ENCODE data around the gene TENM4.

Gene TENM4

DNA sequence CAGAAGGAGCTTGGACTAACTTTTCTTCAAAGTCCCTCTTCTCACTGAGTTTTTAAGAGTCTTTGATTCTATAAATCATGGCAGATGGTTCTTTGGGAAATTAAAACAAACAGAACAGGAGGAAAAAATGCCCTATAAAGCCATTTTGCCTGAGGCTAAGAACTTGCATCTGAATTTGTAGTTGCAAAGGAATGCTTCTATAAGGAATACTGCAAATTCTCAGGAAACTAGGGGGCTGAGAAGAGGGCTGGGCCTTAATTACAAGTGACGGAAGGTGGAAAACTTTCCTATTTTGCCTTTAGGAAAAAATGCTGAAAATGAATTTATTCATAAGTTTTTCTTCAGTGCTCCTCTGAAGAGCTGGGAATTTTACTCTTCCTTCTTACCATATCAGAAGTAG, 776.2 kb downstream of the TENM4 start:
- TF ChIP-seq, protein P1, sequence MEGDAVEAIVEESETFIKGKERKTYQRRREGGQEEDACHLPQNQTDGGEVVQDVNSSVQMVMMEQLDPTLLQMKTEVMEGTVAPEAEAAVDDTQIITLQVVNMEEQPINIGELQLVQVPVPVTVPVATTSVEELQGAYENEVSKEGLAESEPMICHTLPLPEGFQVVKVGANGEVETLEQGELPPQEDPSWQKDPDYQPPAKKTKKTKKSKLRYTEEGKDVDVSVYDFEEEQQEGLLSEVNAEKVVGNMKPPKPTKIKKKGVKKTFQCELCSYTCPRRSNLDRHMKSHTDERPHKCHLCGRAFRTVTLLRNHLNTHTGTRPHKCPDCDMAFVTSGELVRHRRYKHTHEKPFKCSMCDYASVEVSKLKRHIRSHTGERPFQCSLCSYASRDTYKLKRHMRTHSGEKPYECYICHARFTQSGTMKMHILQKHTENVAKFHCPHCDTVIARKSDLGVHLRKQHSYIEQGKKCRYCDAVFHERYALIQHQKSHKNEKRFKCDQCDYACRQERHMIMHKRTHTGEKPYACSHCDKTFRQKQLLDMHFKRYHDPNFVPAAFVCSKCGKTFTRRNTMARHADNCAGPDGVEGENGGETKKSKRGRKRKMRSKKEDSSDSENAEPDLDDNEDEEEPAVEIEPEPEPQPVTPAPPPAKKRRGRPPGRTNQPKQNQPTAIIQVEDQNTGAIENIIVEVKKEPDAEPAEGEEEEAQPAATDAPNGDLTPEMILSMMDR (conservative IDR thresholded peaks at IDR 0.05; ENCODE audit: low read depth, low read length), result no peak
- H3K4me3 ChIP-seq (ENCODE audit: low read depth, low read length), result no peak overlapping the region
- no peak for DNase-seq (ENCODE audit: low read depth)

DNA sequence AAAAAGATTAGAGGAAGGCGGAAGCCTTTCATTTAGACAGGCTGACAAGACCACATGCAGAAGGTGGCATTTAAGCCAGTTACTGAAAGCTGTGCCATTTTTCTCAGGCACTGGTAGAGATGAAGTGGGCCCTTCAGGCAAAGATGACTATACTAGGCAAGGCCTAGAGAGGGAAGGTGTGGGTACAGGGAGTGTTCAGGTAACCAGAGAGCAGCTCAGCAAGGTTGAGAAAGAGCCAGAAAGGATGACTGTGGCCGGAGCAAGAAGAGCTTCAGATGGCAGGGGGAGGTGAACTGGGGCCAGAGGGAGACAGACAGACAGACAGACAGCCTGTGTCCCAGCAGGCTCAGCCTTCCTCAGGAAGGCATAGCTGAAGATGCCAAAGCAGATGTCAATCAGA, 778.0 kb downstream of the TENM4 start:
- TF ChIP-seq, protein P1 (conservative IDR thresholded peaks at IDR 0.05; ENCODE audit: low read depth, low read length), result no peak
- H3K4me3 ChIP-seq (ENCODE audit: low read depth, low read length), result no peak overlapping the region
- no peak for DNase-seq (ENCODE audit: low read depth)

DNA sequence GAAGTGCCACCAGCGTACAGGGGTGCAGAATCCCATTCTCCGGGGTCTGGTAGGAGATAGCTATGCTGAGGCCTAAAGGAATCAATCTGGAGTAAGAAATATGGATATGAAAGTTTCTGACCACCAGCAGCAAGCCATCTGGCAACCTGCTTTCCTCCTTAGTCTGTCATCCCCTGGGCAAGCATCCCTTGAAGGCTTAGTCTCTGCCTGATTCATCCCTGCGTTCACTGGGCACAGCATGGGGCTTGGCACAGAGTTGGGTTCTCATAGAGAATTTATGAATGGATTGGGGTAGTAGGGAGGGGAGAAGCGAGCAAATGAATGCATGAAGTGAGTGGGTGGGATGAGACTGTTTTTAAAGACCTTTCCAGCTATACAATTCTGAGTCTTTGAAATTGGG, 780.4 kb downstream of the TENM4 start:
- TF ChIP-seq, protein P1 (conservative IDR thresholded peaks at IDR 0.05; ENCODE audit: low read depth, low read length), result no peak
- no peak for DNase-seq (ENCODE audit: low read depth)
- H3K4me3 ChIP-seq (ENCODE audit: low read depth, low read length), result no peak overlapping the region

DNA sequence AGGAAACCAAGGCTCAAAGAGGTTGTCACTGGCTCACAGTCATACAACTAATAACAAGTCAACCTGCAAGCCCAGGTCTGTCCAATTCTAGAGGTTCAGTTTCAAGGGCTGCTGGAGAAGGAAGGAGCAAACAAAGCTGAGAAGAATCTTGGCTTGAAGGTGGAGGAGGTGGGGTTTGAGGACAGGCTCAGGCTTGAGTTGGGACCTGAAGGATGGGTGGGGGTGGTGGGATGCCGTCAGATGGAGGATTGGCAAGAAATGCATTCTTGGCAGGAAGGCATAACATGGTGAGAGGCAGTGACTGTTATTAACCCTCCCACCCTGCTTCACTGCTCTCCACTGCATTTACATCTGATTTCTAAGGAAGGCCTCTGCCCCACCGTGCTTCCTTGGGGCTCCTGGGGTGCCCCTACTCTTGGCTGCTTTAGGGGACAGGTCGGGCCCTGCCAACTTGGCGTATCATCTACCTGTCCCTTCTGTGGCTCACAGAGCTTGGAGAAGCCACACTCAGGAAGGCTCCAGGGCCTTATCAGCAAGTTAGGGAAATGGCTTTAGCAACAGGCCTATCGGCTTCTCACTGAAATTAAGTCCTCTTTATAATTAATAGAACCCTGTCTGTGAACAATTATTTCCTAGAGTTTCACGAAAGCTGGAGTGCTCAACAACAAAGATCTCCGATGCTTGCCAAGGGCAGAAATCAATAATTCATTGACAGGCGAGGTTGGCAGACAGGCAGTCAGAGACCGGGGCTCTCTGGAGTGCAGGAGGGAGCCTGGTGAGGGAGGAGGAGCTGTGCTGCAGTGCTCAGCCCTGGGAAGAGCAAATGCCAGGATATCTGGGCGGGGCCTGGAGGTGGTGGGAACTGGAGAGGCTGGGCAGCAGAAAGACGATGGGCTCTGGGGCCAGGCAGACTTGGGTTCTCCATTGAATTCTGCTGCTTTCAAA, 781.2 kb downstream of the TENM4 start:
- DNase-seq (ENCODE audit: low read depth), result no peak
- TF ChIP-seq, protein P1 (conservative IDR thresholded peaks at IDR 0.05; ENCODE audit: low read depth, low read length), result no peak
- no peak overlapping the region for H3K4me3 ChIP-seq (ENCODE audit: low read depth, low read length)

DNA sequence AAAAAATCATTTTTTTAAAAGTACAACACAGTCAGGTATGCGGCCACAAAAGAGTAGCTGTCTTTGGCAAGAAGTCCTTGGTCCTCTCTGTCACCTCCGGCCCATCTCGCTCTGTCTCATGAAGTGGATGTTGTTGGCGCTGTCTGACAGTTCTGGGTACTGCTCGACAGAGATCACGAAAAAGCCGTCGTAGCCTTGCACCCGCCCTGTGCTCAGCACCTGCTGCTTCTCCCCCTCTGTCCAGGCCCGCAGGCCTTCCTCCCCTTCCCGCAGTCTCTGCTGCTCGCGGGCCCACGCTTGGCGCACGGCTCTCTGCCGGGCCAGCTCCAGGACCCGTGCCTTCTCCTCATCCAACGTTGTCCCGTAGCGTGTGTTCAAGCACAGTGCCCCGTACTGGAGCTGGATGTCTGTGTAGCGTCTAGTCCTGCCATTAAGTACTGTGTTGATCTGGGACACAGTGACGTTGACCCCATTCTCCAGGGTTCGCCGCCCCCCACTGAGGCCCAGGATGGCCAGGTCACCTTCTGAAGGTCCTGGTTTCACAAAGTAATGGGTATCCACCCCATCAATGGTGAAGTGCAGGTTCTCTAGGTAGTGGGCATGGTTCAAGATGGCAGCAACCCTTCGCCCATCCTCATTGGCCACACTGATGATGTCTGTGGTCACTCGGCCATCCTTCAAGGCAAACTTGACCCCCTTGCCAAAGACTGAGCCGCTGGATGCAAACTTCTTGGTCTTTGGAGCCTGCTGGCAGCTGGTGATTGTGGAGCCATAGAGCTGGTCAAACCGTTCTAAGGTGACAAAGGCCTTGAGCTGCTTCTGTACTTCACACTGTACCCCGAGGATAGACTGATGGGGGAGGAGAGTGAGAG, 782.6 kb downstream of the TENM4 start:
- H3K4me3 ChIP-seq (ENCODE audit: low read depth, low read length), result no peak overlapping the region
- TF ChIP-seq, protein P1 (conservative IDR thresholded peaks at IDR 0.05; ENCODE audit: low read depth, low read length), result no peak
- no peak for DNase-seq (ENCODE audit: low read depth)

DNA sequence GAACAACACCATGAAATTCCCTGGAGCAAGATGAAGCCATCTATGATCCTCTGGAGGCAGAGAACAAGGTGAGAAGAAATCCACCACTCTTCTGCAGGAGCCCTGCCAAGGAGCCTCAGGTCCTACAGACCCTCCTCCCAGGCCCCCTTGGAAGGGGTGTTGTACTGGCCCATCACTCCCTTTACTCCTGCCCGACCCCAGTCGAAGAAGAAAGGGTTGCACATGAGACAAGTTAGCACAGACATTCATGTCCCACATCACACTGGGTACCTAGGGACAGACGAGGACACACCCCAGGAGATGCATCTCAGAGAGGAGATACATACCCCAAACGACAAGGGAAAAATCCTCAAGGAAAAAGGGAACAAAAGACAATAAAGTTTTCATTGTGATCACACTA, 783.4 kb downstream of the TENM4 start:
- H3K4me3 ChIP-seq (ENCODE audit: low read depth, low read length), result no peak overlapping the region
- DNase-seq (ENCODE audit: low read depth), result no peak
- TF ChIP-seq, protein P1 (conservative IDR thresholded peaks at IDR 0.05; ENCODE audit: low read depth, low read length), result no peak

All from choroid plexus epithelial cell (primary cell).